HepG2 (cell line): Measurements from ENCODE around the gene OPRL1. TPM values are rescaled to one million over a fixed set of nuclear protein-coding genes. Genes with fewer than 3 reads are reported as not detected.

Experiments used
- AGO2 ChIP-seq: fragments of 200-400 bp; formaldehyde crosslinking; optimal IDR thresholded peaks from 2 replicates; pipeline ENCODE3; 2017; ENCODE audit warnings: mild to moderate bottlenecking, low read depth, low read length, moderate library complexity
- FOXK2 ChIP-seq: fragments of 450-650 bp; IDR thresholded peaks from 2 replicates; pipeline ENCODE4 v1.6.1; 2016
- GLI4 ChIP-seq: sonication (generic); formaldehyde crosslinking; IDR thresholded peaks from 2 replicates; pipeline ENCODE4 v1.5.1; 2020; ENCODE audit warnings: missing genetic modification reagents, mild to moderate bottlenecking, moderate library complexity, borderline replicate concordance
- HOXA9 ChIP-seq: sonication (generic); formaldehyde crosslinking; IDR thresholded peaks from 2 replicates; pipeline ENCODE4 v1.8.1; 2022; ENCODE audit warnings: missing genetic modification reagents, mild to moderate bottlenecking, moderate library complexity, borderline replicate concordance
- MAZ ChIP-seq, 2 experiments: sonication (generic) in 1 of 2; formaldehyde crosslinking in 1 of 2; IDR thresholded peaks; 2 replicates each; pipeline versions ENCODE4 v1.5.0 to v1.6.1; 2012 to 2020; ENCODE audit warnings: low read depth in 2 of 2, mild to moderate bottlenecking in 2 of 2, borderline replicate concordance in 1 of 2, improper control_type of control experiment in 1 of 2, low read length in 1 of 2, missing genetic modification reagents in 1 of 2, moderate library complexity in 1 of 2
- MBD4 ChIP-seq: IDR thresholded peaks from 2 replicates; pipeline ENCODE4 v1.6.1; 2012; ENCODE audit warnings: low read length, inconsistent platforms, borderline replicate concordance
- PHF20 ChIP-seq: sonication (generic); formaldehyde crosslinking; IDR thresholded peaks from 2 replicates; pipeline ENCODE4 v1.5.0; 2020; ENCODE audit warnings: mild to moderate bottlenecking, missing genetic modification reagents
- SOX6 ChIP-seq, 2 experiments: fragments of 450-650 bp in 1 of 2; sonication (generic) in 1 of 2; formaldehyde crosslinking in 1 of 2; IDR thresholded peaks; 2 replicates each; pipeline versions ENCODE4 v1.4.0 to v1.6.1; 2017 to 2020; ENCODE audit warnings: antibody characterized with exemption in 1 of 2, mild to moderate bottlenecking in 1 of 2, missing genetic modification reagents in 1 of 2
- TEAD3 ChIP-seq: optimal IDR thresholded peaks from 2 replicates; pipeline ENCODE3; 2016; ENCODE audit warnings: borderline replicate concordance
- ZNF333 ChIP-seq: sonication (generic); formaldehyde crosslinking; IDR thresholded peaks from 2 replicates; pipeline ENCODE4 v1.4.0; 2020; ENCODE audit warnings: mild to moderate bottlenecking, missing genetic modification reagents, borderline replicate concordance
- ZNF552 ChIP-seq: sonication (generic); formaldehyde crosslinking; IDR thresholded peaks from 2 replicates; pipeline ENCODE4 v1.9.0; 2022; ENCODE audit warnings: missing genetic modification reagents, mild to moderate bottlenecking, borderline replicate concordance
- ZNF674 ChIP-seq: sonication (generic); formaldehyde crosslinking; IDR thresholded peaks from 2 replicates; pipeline ENCODE4 v1.5.0; 2020; ENCODE audit warnings: low read depth, mild to moderate bottlenecking, missing genetic modification reagents
- polyA plus RNA-seq, 8 experiments: library from polyadenylated mRNA; depleted of rRNA in 3 of 8; stranded (reverse) in 7 of 8; unstranded in 1 of 8; fragments of >200 nt; fragmentation: Illumina TruSeq in 4 of 8; extraction: Trizol in 4 of 8; gene quantifications; 2 replicates each; pipeline versions ENCODE4 v1.2.1 to v1.2.3, GENCODE V29; 2011 to 2016; ENCODE audit warnings: low read depth in 4 of 8, missing spikeins in 1 of 8, mixed read lengths in 1 of 8; ENCODE audit not compliant: insufficient read depth in 1 of 8
- total RNA-seq, 5 experiments: library from RNA; depleted of rRNA; stranded (reverse); fragments of >200 nt; fragmentation: Illumina TruSeq; extraction: Trizol; gene quantifications; 2 replicates each; pipeline ENCODE4 v1.2.3, GENCODE V29; 2016; ENCODE audit warnings: low read depth in 1 of 5
- TF ChIP-seq, protein P1 (sequence below): sonication (generic); formaldehyde crosslinking; IDR thresholded peaks from 2 replicates; pipeline ENCODE4 v1.5.0; 2020; ENCODE audit warnings: missing genetic modification reagents, mild to moderate bottlenecking, borderline replicate concordance
- TF ChIP-seq, protein P2 (sequence below): conservative IDR thresholded peaks from 2 replicates; pipeline ENCODE4 v1.6.1; 2018; ENCODE audit warnings: missing genetic modification reagents
- TF ChIP-seq, protein P3 (sequence below): sonication (generic); formaldehyde crosslinking; IDR thresholded peaks from 2 replicates; pipeline ENCODE4 v1.9.0; 2022; ENCODE audit warnings: low read depth, missing genetic modification reagents
- TF ChIP-seq, protein P4 (sequence below): sonication (generic); formaldehyde crosslinking; IDR thresholded peaks from 2 replicates; pipeline ENCODE4 v1.4.0; 2020; ENCODE audit warnings: mild to moderate bottlenecking, low read depth, missing genetic modification reagents

OPRL1 gene
- total and polyA plus RNA-seq, 2 of the 13 experiments (the other 11 are each of a cell fraction or from before 2014, with no cell fraction given): 0.35 to 0.71 TPM

DNA sequence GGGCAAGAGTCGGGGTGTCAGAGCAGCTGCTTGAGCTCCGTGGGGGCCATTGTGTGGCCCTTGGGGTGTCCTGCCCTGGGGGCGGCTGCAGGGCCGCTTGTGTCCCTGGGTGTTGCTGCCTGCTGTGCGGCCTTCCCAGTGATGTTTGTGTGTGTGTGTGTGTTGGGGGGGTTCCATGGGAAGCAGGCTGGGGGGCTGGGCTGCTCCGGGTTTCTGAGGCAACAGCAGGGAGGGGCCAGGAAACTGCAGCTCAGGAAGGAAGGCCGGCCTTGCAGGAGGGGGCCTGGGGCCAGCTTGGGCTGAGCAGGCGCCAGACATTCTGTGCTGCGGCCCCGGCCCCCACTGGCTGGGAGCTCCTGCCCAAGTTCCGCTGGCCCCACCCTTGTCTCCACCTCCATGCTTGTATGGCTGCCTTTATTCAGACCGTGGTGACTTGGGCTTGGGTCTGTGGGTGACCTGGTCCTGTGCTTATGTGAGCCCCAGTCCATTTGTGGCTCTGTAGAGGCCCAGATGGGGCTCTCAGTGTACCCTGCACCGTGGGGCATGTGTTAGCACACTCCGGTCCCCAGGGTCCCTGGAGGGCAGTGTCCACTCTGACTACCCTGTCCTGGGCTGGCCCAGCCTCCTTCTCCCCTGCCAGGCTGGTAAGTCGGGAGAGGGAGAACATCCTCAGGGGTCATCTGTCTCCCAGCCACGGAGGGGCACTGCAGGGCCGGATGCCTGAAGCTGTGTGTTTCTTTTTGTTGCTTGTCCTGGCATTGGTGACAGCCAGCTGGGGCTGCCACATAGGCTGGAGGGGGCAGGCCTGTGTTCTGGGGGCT, 25.8 kb upstream of the OPRL1 start (continued):
- TF ChIP-seq PHF20 (CRISPR knock-in tag) (peak; percentile 73), MAZ (IDR thresholded peaks at IDR 0.05; ENCODE audit: borderline replicate concordance, low read depth, low read length) (peak; percentile 40; the same call in 1 of the 2 replicates), MAZ (CRISPR knock-in tag; IDR thresholded peaks at IDR 0.05; ENCODE audit: low read depth) (peak; percentile 83), HOXA9 (no peak), ZNF552 (peak; percentile 85), SOX6 (IDR thresholded peaks at IDR 0.05) (no peak), SOX6 (CRISPR knock-in tag; IDR thresholded peaks at IDR 0.05) (peak; percentile 58), ZNF674 (CRISPR knock-in tag) (no peak; the same call in 1 of the 2 replicates), ZNF333 (CRISPR knock-in tag) (0 out of 2 replicates have a peak, but pooled peaks have one; percentile 50), FOXK2 (no peak), AGO2 (peak; percentile 42), MBD4 (no peak), GLI4 (peak; percentile 58; the same call in 1 of the 2 replicates), TEAD3 (peak; percentile 81)
- TF ChIP-seq, protein P1, sequence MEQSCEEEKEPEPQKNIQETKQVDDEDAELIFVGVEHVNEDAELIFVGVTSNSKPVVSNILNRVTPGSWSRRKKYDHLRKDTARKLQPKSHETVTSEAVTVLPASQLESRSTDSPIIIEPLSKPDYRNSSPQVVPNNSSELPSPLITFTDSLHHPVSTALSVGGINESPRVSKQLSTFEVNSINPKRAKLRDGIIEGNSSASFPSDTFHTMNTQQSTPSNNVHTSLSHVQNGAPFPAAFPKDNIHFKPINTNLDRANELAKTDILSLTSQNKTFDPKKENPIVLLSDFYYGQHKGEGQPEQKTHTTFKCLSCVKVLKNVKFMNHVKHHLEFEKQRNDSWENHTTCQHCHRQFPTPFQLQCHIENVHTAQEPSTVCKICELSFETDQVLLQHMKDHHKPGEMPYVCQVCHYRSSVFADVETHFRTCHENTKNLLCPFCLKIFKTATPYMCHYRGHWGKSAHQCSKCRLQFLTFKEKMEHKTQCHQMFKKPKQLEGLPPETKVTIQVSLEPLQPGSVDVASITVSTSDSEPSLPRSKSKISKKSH (CRISPR knock-in tag): peak; percentile 63; the same call in 1 of the 2 replicates
- TF ChIP-seq, protein P2, sequence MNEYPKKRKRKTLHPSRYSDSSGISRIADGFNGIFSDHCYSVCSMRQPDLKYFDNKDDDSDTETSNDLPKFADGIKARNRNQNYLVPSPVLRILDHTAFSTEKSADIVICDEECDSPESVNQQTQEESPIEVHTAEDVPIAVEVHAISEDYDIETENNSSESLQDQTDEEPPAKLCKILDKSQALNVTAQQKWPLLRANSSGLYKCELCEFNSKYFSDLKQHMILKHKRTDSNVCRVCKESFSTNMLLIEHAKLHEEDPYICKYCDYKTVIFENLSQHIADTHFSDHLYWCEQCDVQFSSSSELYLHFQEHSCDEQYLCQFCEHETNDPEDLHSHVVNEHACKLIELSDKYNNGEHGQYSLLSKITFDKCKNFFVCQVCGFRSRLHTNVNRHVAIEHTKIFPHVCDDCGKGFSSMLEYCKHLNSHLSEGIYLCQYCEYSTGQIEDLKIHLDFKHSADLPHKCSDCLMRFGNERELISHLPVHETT (CRISPR knock-in tag): peak; percentile 52
- TF ChIP-seq, protein P3, sequence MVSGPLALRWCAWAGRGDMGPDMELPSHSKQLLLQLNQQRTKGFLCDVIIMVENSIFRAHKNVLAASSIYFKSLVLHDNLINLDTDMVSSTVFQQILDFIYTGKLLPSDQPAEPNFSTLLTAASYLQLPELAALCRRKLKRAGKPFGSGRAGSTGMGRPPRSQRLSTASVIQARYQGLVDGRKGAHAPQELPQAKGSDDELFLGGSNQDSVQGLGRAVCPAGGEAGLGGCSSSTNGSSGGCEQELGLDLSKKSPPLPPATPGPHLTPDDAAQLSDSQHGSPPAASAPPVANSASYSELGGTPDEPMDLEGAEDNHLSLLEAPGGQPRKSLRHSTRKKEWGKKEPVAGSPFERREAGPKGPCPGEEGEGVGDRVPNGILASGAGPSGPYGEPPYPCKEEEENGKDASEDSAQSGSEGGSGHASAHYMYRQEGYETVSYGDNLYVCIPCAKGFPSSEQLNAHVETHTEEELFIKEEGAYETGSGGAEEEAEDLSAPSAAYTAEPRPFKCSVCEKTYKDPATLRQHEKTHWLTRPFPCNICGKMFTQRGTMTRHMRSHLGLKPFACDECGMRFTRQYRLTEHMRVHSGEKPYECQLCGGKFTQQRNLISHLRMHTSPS (CRISPR knock-in tag): peak; percentile 95
- TF ChIP-seq, protein P4, sequence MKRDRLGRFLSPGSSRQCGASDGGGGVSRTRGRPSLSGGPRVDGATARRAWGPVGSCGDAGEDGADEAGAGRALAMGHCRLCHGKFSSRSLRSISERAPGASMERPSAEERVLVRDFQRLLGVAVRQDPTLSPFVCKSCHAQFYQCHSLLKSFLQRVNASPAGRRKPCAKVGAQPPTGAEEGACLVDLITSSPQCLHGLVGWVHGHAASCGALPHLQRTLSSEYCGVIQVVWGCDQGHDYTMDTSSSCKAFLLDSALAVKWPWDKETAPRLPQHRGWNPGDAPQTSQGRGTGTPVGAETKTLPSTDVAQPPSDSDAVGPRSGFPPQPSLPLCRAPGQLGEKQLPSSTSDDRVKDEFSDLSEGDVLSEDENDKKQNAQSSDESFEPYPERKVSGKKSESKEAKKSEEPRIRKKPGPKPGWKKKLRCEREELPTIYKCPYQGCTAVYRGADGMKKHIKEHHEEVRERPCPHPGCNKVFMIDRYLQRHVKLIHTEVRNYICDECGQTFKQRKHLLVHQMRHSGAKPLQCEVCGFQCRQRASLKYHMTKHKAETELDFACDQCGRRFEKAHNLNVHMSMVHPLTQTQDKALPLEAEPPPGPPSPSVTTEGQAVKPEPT (CRISPR knock-in tag): no peak; the same call in 1 of the 2 replicates
